HCT116 (cell line): Measurements from ENCODE around the gene GRM3. TPM values are rescaled to one million over a fixed set of nuclear protein-coding genes. Genes with fewer than 3 reads are reported as not detected.

Source experiments
- ATAC-seq: fragments of 200-7000 bp; cut with Tn5 transposase; 2 replicates; pipeline ENCODE4 v1.9.1; 2020; ENCODE audit warnings: mild to moderate bottlenecking, moderate library complexity
- BruUV-seq: library from RNA; stranded (reverse); fragments of 400-500 nt; replicated peaks from 2 replicates; lab custom pipeline; 2021; lab: Mats Ljungman, UMichigan
- CTCF ChIA-PET: fragments of 300-600 bp; sonication (Branson Sonifier 250); formaldehyde crosslinking; loops from one replicate; lab custom pipeline; 2021; ENCODE audit warnings: antibody characterized with exemption; lab: Charles Lee
- POLR2A ChIA-PET: fragments of 300-600, 350-600 bp; sonication (Branson Sonifier 250); formaldehyde crosslinking; loops from one replicate; lab custom pipeline; 2021; ENCODE audit warnings: antibody characterized with exemption; lab: Charles Lee
- RAD21 ChIA-PET, 2 experiments: fragments of 300-600 bp; sonication (Branson Sonifier 250); formaldehyde crosslinking; loops; one replicate each; lab custom pipeline; 2023; ENCODE audit warnings: low total read pairs in 2 of 2; ENCODE audit not compliant: uncharacterized antibody in 2 of 2, unreplicated experiment in 2 of 2, low non-redundant PET in 1 of 2; lab: Charles Lee
- DNase-seq: peaks from one replicate; pipeline ENCODE4 v3.0.0-alpha.2; 2010; ENCODE audit warnings: low read depth, low spot score
- H2AFZ ChIP-seq: fragments of 200-600 bp; shearing (Covaris generic), sonication (generic); 2 replicates; pipeline ENCODE4 v1.6.1; 2017; ENCODE audit warnings: low read depth, mixed run types, mixed read lengths, antibody characterized with exemption, low read length; ENCODE audit not compliant: poor library complexity, severe bottlenecking
- H3K27ac ChIP-seq: 2 replicates; pipeline ENCODE4 v1.5.1; 2012; ENCODE audit warnings: low read depth, low read length
- H3K27me3 ChIP-seq: fragments of 200-600 bp; sonication (generic); 2 replicates; pipeline ENCODE4 v1.6.1; 2016; ENCODE audit warnings: mixed run types, low read length, mixed read lengths; ENCODE audit not compliant: insufficient read depth
- H3K36me3 ChIP-seq, 2 experiments: fragments of 200-500 bp in 1 of 2; fragments of 200-600 bp in 1 of 2; sonication (Bioruptor generic) in 1 of 2; sonication (generic) in 1 of 2; 2 replicates each; pipeline versions ENCODE4 v1.5.1 to v1.6.1; 2014 to 2016; ENCODE audit warnings: low read length in 2 of 2, inconsistent platforms in 1 of 2, mixed read lengths in 1 of 2, mixed run types in 1 of 2; ENCODE audit not compliant: insufficient read depth in 2 of 2, control insufficient read depth in 1 of 2
- H3K4me1 ChIP-seq, 2 experiments: fragments of 200-600 bp in 1 of 2; sonication (generic) in 1 of 2; 2 replicates each; pipeline versions ENCODE4 v1.5.1 to v1.6.1; 2012 to 2017; ENCODE audit warnings: low read length in 2 of 2, inconsistent platforms in 1 of 2, mild to moderate bottlenecking in 1 of 2, mixed read lengths in 1 of 2, mixed run types in 1 of 2, moderate library complexity in 1 of 2; ENCODE audit not compliant: insufficient read depth in 2 of 2, control insufficient read depth in 1 of 2
- H3K4me2 ChIP-seq: fragments of 200-600 bp; sonication (generic); 2 replicates; pipeline ENCODE4 v1.6.1; 2017; ENCODE audit warnings: mixed run types, low read length, mixed read lengths
- H3K4me3 ChIP-seq, 2 experiments: fragments of 200-600 bp in 1 of 2; sonication (generic) in 1 of 2; replicated peaks in 1 of 2; 2 replicates each; pipeline ENCODE4 v1.5.1; 2011 to 2016; ENCODE audit warnings: low read length in 2 of 2, control low read depth in 1 of 2, low read depth in 1 of 2, mild to moderate bottlenecking in 1 of 2, mixed read lengths in 1 of 2, mixed run types in 1 of 2
- H3K79me2 ChIP-seq: fragments of 200-600 bp; sonication (generic); 2 replicates; pipeline ENCODE4 v1.6.1; 2017; ENCODE audit warnings: mild to moderate bottlenecking, mixed run types, low read length, moderate library complexity, mixed read lengths; ENCODE audit not compliant: insufficient read depth
- H3K9ac ChIP-seq: fragments of 200-600 bp; sonication (generic); 2 replicates; pipeline ENCODE4 v1.6.1; 2016; ENCODE audit warnings: low read length, mixed read lengths
- H3K9me2 ChIP-seq: fragments of 200-600 bp; sonication (generic), shearing (Covaris generic); 2 replicates; pipeline ENCODE4 v1.6.1; 2017; ENCODE audit warnings: mixed run types, mild to moderate bottlenecking, moderate library complexity; ENCODE audit not compliant: insufficient read depth
- H3K9me3 ChIP-seq, 2 experiments: fragments of 200-500 bp in 1 of 2; fragments of 200-600 bp in 1 of 2; sonication (Bioruptor generic) in 1 of 2; sonication (generic) in 1 of 2; 2 replicates each; pipeline ENCODE4 v1.6.1; 2014 to 2017; ENCODE audit warnings: low read length in 2 of 2, mixed read lengths in 2 of 2, inconsistent platforms in 1 of 2, low read depth in 1 of 2, mild to moderate bottlenecking in 1 of 2, mixed run types in 1 of 2, moderate library complexity in 1 of 2; ENCODE audit not compliant: control insufficient read depth in 1 of 2, insufficient read depth in 1 of 2
- H4K20me1 ChIP-seq: fragments of 200-600 bp; sonication (generic), shearing (Covaris generic); 2 replicates; pipeline ENCODE4 v1.6.1; 2017; ENCODE audit warnings: mixed run types, mild to moderate bottlenecking, moderate library complexity; ENCODE audit not compliant: insufficient read depth
- ELF1 ChIP-seq: IDR thresholded peaks from 2 replicates; pipeline ENCODE4 v1.6.1; 2012; ENCODE audit warnings: low read depth, borderline replicate concordance
- EZH2 ChIP-seq: fragments of 200-600 bp; sonication (generic); IDR thresholded peaks from 2 replicates; pipeline ENCODE4 v1.6.1; 2017; ENCODE audit warnings: antibody characterized with exemption, mixed run types
- EZH2phosphoT487 ChIP-seq: fragments of 200-600 bp; IDR thresholded peaks from 2 replicates; pipeline ENCODE4 v1.6.1; 2018; ENCODE audit warnings: antibody characterized with exemption, borderline replicate concordance
- FOSL1 ChIP-seq: IDR thresholded peaks from 2 replicates; pipeline ENCODE4 v1.6.1; 2012; ENCODE audit warnings: low read depth
- JUND ChIP-seq: IDR thresholded peaks from 2 replicates; pipeline ENCODE4 v1.6.1; 2012
- POLR2AphosphoS5 ChIP-seq: IDR thresholded peaks from 2 replicates; pipeline ENCODE4 v1.6.1; 2011; ENCODE audit warnings: mild to moderate bottlenecking, low read depth, low read length, moderate library complexity
- RAD21 ChIP-seq: IDR thresholded peaks from 2 replicates; pipeline ENCODE4 v1.6.1; 2012; ENCODE audit warnings: low read depth, mild to moderate bottlenecking
- SP1 ChIP-seq: IDR thresholded peaks from 2 replicates; pipeline ENCODE4 v1.6.1; 2012; ENCODE audit warnings: low read depth
- ZNF274 ChIP-seq: fragments of 200-500 bp; sonication (Bioruptor generic); IDR thresholded peaks from 2 replicates; pipeline ENCODE4 v1.6.1; 2014; ENCODE audit warnings: mild to moderate bottlenecking, low read depth, low read length, inconsistent platforms
- intact Hi-C: fragments of 100-400 bp; cut with micrococcal nuclease; formaldehyde crosslinking; loops from 2 replicates; pipeline ENCODE4 v1.10.0; 2022
- total RNA-seq: library from RNA; stranded (reverse); gene quantifications from one replicate; pipeline ENCODE4 v1.2.1, GENCODE V29; 2021; ENCODE audit not compliant: unreplicated experiment
- TF ChIP-seq, protein P1 (sequence below): IDR thresholded peaks from 2 replicates; pipeline ENCODE4 v1.6.1; 2011; ENCODE audit warnings: mild to moderate bottlenecking, low read length, moderate library complexity; ENCODE audit not compliant: insufficient replicate concordance; ENCODE audit errors: extremely low read depth
- TF ChIP-seq, protein P2 (sequence below), 3 experiments: fragments of 200-600 bp in 1 of 3; sonication (generic) in 1 of 3; IDR thresholded peaks in 2 of 3; conservative IDR thresholded peaks in 1 of 3; 2 replicates each; pipeline ENCODE4 v1.5.1; 2012 to 2017; ENCODE audit warnings: low read depth in 2 of 3, low read length in 2 of 3, antibody characterized with exemption in 1 of 3, borderline replicate concordance in 1 of 3, control low read depth in 1 of 3, mild to moderate bottlenecking in 1 of 3, mixed read lengths in 1 of 3, mixed run types in 1 of 3, moderate library complexity in 1 of 3; ENCODE audit not compliant: insufficient read depth in 1 of 3

GRM3 gene
- total RNA-seq, 1 experiment from 2014 or later: not detected

DNA sequence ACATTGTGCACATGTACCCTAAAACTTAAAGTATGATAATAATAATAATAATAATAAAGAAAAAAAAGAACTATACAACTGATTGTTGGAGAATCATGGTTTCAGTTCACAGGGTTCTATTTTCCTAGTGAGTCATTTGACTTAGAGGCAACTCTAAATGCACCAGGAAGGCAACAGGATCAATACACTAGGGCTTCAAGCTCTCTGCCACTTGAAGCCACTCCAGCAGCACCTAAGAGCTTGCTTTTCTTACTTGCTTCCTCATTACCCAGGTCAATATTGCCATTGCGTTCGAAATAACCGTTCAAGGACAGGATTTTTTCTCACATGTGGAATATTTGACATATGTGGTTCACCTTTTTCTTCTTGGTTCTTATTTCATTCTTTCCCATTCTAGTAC lies 189.7 kb downstream of the GRM3 start:
- H3K9ac ChIP-seq: no peak overlapping the region
- no peak overlapping the region for H3K4me2 ChIP-seq
- no peaks in the 10 kb centered on the region for H3K79me2 ChIP-seq
- no peaks in the 10 kb centered on the region for H4K20me1 ChIP-seq
- ChIA-PET CTCF (interaction anchor here (0.6 kb wide), 1 partner anchor 870 kb away, joined by 3 read pairs; no protein-coding TSS in a partner anchor), RAD21 (no interaction called here), POLR2A (no interaction called here)
- H3K4me3 ChIP-seq: no peak overlapping the region
- H2AFZ ChIP-seq: no peak overlapping the region
- TF ChIP-seq FOSL1: no peak
- no peak for TF ChIP-seq EZH2phosphoT487
- TF ChIP-seq RAD21: no peak
- no peak for TF ChIP-seq ELF1
- no peak for TF ChIP-seq ZNF274
- TF ChIP-seq JUND: no peak
- TF ChIP-seq POLR2AphosphoS5: no peak
- TF ChIP-seq EZH2: no peak
- TF ChIP-seq, protein P1, sequence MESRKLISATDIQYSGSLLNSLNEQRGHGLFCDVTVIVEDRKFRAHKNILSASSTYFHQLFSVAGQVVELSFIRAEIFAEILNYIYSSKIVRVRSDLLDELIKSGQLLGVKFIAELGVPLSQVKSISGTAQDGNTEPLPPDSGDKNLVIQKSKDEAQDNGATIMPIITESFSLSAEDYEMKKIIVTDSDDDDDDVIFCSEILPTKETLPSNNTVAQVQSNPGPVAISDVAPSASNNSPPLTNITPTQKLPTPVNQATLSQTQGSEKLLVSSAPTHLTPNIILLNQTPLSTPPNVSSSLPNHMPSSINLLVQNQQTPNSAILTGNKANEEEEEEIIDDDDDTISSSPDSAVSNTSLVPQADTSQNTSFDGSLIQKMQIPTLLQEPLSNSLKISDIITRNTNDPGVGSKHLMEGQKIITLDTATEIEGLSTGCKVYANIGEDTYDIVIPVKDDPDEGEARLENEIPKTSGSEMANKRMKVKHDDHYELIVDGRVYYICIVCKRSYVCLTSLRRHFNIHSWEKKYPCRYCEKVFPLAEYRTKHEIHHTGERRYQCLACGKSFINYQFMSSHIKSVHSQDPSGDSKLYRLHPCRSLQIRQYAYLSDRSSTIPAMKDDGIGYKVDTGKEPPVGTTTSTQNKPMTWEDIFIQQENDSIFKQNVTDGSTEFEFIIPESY: no peak
- TF ChIP-seq, protein P2, sequence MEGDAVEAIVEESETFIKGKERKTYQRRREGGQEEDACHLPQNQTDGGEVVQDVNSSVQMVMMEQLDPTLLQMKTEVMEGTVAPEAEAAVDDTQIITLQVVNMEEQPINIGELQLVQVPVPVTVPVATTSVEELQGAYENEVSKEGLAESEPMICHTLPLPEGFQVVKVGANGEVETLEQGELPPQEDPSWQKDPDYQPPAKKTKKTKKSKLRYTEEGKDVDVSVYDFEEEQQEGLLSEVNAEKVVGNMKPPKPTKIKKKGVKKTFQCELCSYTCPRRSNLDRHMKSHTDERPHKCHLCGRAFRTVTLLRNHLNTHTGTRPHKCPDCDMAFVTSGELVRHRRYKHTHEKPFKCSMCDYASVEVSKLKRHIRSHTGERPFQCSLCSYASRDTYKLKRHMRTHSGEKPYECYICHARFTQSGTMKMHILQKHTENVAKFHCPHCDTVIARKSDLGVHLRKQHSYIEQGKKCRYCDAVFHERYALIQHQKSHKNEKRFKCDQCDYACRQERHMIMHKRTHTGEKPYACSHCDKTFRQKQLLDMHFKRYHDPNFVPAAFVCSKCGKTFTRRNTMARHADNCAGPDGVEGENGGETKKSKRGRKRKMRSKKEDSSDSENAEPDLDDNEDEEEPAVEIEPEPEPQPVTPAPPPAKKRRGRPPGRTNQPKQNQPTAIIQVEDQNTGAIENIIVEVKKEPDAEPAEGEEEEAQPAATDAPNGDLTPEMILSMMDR (IDR thresholded peaks at IDR 0.05 in 2 of 3, conservative IDR thresholded peaks at IDR 0.05 in 1 of 3; ENCODE audit: borderline replicate concordance in 1 of 3, insufficient read depth in 1 of 3, low read depth in 2 of 3, low read length in 2 of 3): no peak
- TF ChIP-seq SP1: no peak
- DNase-seq (no peak), ATAC-seq (no peak)
- H3K36me3 ChIP-seq: no peaks in the 10 kb centered on the region
- no peaks in the 10 kb centered on the region for H3K4me1 ChIP-seq
- no peaks in the 10 kb centered on the region for H3K27me3 ChIP-seq
- H3K9me3 ChIP-seq: no peaks in the 10 kb centered on the region
- no peaks in the 10 kb centered on the region for H3K9me2 ChIP-seq
- intact Hi-C loops: no loop called here
- no peak overlapping the region for H3K27ac ChIP-seq
- no TSS peak for BruUV-seq
